ENCODE measurements around the gene SLC15A1. TPM values are rescaled to one million over a fixed set of nuclear protein-coding genes. Genes with fewer than 3 reads are reported as not detected.

SLC15A1 gene
- polyA plus RNA-seq, 2 donors: 0.46 to 2.2 TPM

DNA sequence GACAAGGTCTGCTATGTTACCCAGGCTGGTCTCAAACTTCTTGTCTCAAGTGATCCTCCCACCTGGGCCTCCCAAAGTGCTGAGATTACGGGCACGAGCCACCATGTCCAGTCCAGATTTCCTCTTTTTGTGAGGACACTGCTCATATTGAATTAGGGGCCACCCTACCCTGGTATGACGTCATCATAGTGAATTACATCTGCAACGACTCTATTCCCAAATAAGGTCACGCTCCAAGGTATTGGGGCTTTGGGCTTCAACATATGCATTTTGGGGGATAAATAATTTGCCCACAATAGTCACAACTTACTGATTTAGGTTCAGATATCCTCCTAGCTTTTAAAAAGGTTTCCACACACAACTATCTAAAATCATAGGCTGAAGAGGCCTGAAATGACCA, 9.5 kb downstream of the SLC15A1 start:
- Histone ChIP-seq H3K4me3 (ENCODE audit: low read depth in 1 of 2, low read length in 2 of 2) (no peak overlapping the region), H3K9me3 (ENCODE audit: control insufficient read depth in 2 of 2, insufficient read depth in 1 of 2, low read depth in 1 of 2, low read length in 1 of 2) (peaks cover 0 to 6% of the 10 kb centered on the region in 2 donors), H3K36me3 (ENCODE audit: control insufficient read depth in 2 of 2, insufficient read depth in 2 of 2, low read length in 1 of 2) (no peaks in the 10 kb centered on the region), H3K4me1 (ENCODE audit: control insufficient read depth in 2 of 2, insufficient read depth in 2 of 2, low read length in 1 of 2) (no peaks in the 10 kb centered on the region), H3K27me3 (ENCODE audit: control insufficient read depth in 1 of 2, insufficient read depth in 2 of 2, low read length in 2 of 2) (no peaks in the 10 kb centered on the region), H3K27ac (ENCODE audit: low read depth in 2 of 2, low read length in 1 of 2) (no peak overlapping the region)
- 88 to 91% methylated on average over 5 of the region's 5 CpGs for WGBS, 2 donors

DNA sequence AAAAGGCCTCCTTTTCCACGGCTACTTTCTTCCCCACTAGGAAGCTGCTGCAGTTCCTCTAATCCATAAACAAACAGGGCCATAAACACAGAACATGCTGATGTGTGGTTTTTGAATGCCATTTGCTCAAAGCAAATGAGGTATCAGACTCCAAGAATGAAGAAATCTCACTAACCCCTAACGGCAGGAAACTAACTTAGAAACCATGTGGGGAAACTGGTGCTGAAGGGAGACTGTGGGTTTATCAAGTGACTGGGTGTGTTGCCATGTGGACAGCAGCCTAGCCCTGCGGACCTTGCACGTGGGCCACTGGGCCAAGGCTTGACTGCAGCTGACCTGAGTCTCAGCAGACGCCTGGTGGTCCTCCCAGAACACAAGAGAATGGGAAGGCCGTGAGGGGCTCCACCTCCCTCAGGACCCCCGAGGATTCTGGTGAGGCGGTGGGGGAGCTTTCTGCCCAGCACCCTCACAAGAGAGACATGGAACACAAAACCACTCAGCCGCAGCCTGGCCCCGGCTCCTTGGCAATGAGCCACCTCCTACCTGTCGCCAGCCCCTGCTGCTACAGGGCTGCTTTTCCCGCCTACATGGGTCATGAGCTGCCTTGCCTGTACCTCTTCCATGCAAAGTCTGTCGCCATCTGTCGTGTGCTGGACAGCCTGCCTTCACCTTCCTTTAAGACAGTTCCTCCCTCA, 10.6 kb downstream of the SLC15A1 start:
- Histone ChIP-seq H3K9me3 (ENCODE audit: control insufficient read depth in 2 of 2, insufficient read depth in 1 of 2, low read depth in 1 of 2, low read length in 1 of 2) (peaks cover 0 to 6% of the 10 kb centered on the region in 2 donors), H3K36me3 (ENCODE audit: control insufficient read depth in 2 of 2, insufficient read depth in 2 of 2, low read length in 1 of 2) (no peaks in the 10 kb centered on the region), H3K27me3 (ENCODE audit: control insufficient read depth in 1 of 2, insufficient read depth in 2 of 2, low read length in 2 of 2) (no peaks in the 10 kb centered on the region), H3K4me1 (ENCODE audit: control insufficient read depth in 2 of 2, insufficient read depth in 2 of 2, low read length in 1 of 2) (no peaks in the 10 kb centered on the region), H3K4me3 (ENCODE audit: low read depth in 1 of 2, low read length in 2 of 2) (no peak overlapping the region), H3K27ac (ENCODE audit: low read depth in 2 of 2, low read length in 1 of 2) (no peak overlapping the region)
- WGBS, 2 donors: 78 to 81% methylated on average over 14 of the region's 14 CpGs

DNA sequence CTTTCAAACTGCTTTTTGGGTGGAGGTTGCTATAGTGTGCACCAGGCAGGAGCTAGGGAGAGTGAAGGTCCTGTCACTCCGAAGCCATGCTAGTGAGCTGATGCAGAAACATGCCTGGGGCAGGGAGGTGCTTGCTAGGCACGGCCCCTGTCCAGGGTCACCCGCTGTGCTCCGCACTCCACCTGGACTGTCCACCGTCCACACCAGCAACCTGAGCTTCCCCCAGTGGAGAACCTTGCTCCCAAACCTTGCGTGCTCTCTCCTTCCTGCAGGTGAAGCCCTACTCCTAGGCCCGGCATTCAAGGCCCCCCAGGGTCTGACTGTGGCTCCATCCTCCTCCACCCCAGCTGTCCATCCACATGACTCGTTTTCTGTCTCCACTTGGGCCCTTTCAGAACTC, 12.3 kb downstream of the SLC15A1 start:
- Histone ChIP-seq H3K27ac (ENCODE audit: low read depth in 2 of 2, low read length in 1 of 2) (no peak overlapping the region), H3K9me3 (ENCODE audit: control insufficient read depth in 2 of 2, insufficient read depth in 1 of 2, low read depth in 1 of 2, low read length in 1 of 2) (peaks cover 0 to 6% of the 10 kb centered on the region in 2 donors), H3K27me3 (ENCODE audit: control insufficient read depth in 1 of 2, insufficient read depth in 2 of 2, low read length in 2 of 2) (no peaks in the 10 kb centered on the region), H3K4me1 (ENCODE audit: control insufficient read depth in 2 of 2, insufficient read depth in 2 of 2, low read length in 1 of 2) (no peaks in the 10 kb centered on the region), H3K36me3 (ENCODE audit: control insufficient read depth in 2 of 2, insufficient read depth in 2 of 2, low read length in 1 of 2) (no peaks in the 10 kb centered on the region), H3K4me3 (ENCODE audit: low read depth in 1 of 2, low read length in 2 of 2) (no peak overlapping the region)
- WGBS, 2 donors: 91 to 94% methylated on average over 8 of the region's 8 CpGs

GRCh38 chr13:98738993-98739392, 13.5 kb downstream of the SLC15A1 start:
- no peaks in the 10 kb centered on the region for H3K36me3 ChIP-seq (ENCODE audit: control insufficient read depth in 2 of 2, insufficient read depth in 2 of 2, low read length in 1 of 2)
- H3K27me3 ChIP-seq (ENCODE audit: control insufficient read depth in 1 of 2, insufficient read depth in 2 of 2, low read length in 2 of 2): no peaks in the 10 kb centered on the region
- no peak overlapping the region for H3K4me3 ChIP-seq (ENCODE audit: low read depth in 1 of 2, low read length in 2 of 2)
- no peaks in the 10 kb centered on the region for H3K4me1 ChIP-seq (ENCODE audit: control insufficient read depth in 2 of 2, insufficient read depth in 2 of 2, low read length in 1 of 2)
- WGBS, 2 donors: 87 to 96% methylated on average over 1 of the region's 1 CpG
- peaks cover 0 to 6% of the 10 kb centered on the region in 2 donors for H3K9me3 ChIP-seq (ENCODE audit: control insufficient read depth in 2 of 2, insufficient read depth in 1 of 2, low read depth in 1 of 2, low read length in 1 of 2)
- no peak overlapping the region for H3K27ac ChIP-seq (ENCODE audit: low read depth in 2 of 2, low read length in 1 of 2)

DNA sequence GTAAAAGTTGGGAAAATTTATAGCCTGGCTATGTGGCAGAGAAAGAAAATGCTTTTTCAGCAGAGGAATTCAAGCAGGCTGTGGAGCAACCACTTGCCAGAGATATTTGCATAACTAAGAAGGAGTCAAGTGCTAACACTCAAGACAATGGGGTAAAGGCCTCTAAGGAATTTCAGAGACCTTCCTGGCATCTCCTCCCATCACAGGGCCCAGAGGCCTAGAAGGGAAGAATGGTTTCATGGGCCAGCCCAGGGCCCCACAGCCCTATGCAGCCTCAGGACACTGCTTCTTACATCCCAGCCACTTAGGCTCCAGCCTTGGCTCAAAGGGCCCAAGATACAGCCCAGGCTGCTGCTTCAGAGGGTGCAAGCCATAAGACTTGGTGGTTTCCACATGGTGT, 14.3 kb downstream of the SLC15A1 start:
- H3K4me1 ChIP-seq (ENCODE audit: control insufficient read depth in 2 of 2, insufficient read depth in 2 of 2, low read length in 1 of 2): no peaks in the 10 kb centered on the region
- H3K9me3 ChIP-seq (ENCODE audit: control insufficient read depth in 2 of 2, insufficient read depth in 1 of 2, low read depth in 1 of 2, low read length in 1 of 2): peaks cover 0 to 6% of the 10 kb centered on the region in 2 donors
- no peaks in the 10 kb centered on the region for H3K36me3 ChIP-seq (ENCODE audit: control insufficient read depth in 2 of 2, insufficient read depth in 2 of 2, low read length in 1 of 2)
- H3K4me3 ChIP-seq (ENCODE audit: low read depth in 1 of 2, low read length in 2 of 2): no peak overlapping the region
- no peak overlapping the region for H3K27ac ChIP-seq (ENCODE audit: low read depth in 2 of 2, low read length in 1 of 2)
- no peaks in the 10 kb centered on the region for H3K27me3 ChIP-seq (ENCODE audit: control insufficient read depth in 1 of 2, insufficient read depth in 2 of 2, low read length in 2 of 2)

- Histone ChIP-seq H3K9me3 (ENCODE audit: control insufficient read depth in 2 of 2, insufficient read depth in 1 of 2, low read depth in 1 of 2, low read length in 1 of 2) (peaks cover 0 to 2% of the 10 kb centered on the region in 2 donors), H3K4me3 (ENCODE audit: low read depth in 1 of 2, low read length in 2 of 2) (no peak overlapping the region), H3K4me1 (ENCODE audit: control insufficient read depth in 2 of 2, insufficient read depth in 2 of 2, low read length in 1 of 2) (no peaks in the 10 kb centered on the region), H3K36me3 (ENCODE audit: control insufficient read depth in 2 of 2, insufficient read depth in 2 of 2, low read length in 1 of 2) (no peaks in the 10 kb centered on the region), H3K27ac (ENCODE audit: low read depth in 2 of 2, low read length in 1 of 2) (no peak overlapping the region), H3K27me3 (ENCODE audit: control insufficient read depth in 1 of 2, insufficient read depth in 2 of 2, low read length in 2 of 2) (no peaks in the 10 kb centered on the region)
- 56 to 69% methylated on average over 3 of the region's 3 CpGs for WGBS, 2 donors
Observed at GRCh38 chr13:98731925-98732324, 20.5 kb downstream of the SLC15A1 start.

DNA sequence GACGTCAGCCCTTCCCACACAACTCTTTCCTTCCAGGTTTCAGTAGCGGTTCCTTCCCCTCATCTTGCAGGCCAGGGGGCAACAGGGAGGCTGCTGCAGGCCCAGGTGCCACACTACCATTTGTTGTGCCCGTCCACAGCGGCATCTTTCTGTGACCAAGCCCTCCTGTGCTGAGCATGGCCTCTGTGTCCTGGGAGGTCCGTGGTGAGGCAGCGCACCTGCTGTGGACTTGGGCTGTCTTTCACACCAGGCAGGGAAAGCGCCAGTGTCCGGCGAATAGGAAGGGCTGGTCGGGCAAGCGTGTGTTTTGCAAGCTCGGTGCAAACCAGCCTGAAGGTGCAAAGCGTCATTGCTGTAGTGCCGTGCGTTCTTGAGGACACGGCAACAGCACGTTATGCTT, 21.4 kb downstream of the SLC15A1 start:
- H3K27ac ChIP-seq (ENCODE audit: low read depth in 2 of 2, low read length in 1 of 2): no peak overlapping the region
- H3K9me3 ChIP-seq (ENCODE audit: control insufficient read depth in 2 of 2, insufficient read depth in 1 of 2, low read depth in 1 of 2, low read length in 1 of 2): peaks cover 0 to 2% of the 10 kb centered on the region in 2 donors
- WGBS, 2 donors: 92 to 93% methylated on average over 17 of the region's 17 CpGs
- H3K4me3 ChIP-seq (ENCODE audit: low read depth in 1 of 2, low read length in 2 of 2): no peak overlapping the region
- no peaks in the 10 kb centered on the region for H3K4me1 ChIP-seq (ENCODE audit: control insufficient read depth in 2 of 2, insufficient read depth in 2 of 2, low read length in 1 of 2)
- H3K27me3 ChIP-seq (ENCODE audit: control insufficient read depth in 1 of 2, insufficient read depth in 2 of 2, low read length in 2 of 2): no peaks in the 10 kb centered on the region
- no peaks in the 10 kb centered on the region for H3K36me3 ChIP-seq (ENCODE audit: control insufficient read depth in 2 of 2, insufficient read depth in 2 of 2, low read length in 1 of 2)

DNA sequence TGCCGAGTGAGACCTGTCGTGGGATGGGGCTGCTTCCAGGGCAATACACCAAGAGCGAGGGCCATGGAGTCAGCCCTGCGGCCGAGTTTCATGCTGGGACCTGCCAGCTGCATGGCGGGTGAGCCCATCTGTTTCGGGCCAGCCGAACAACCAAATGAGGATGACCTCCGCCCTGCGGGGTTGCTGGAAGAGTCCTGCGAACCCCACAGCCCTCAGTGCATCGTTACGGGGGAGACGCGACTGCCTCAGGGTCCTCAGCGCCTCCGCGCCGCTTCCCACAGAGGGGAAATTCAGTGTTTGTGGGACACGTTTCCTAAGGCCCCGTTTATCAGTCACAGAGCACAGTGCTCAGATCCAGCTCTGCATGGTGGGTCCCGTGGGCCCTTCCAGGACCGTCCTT, 22.0 kb downstream of the SLC15A1 start:
- WGBS, 2 donors: 94 to 95% methylated on average over 23 of the region's 23 CpGs
- Histone ChIP-seq H3K27ac (ENCODE audit: low read depth in 2 of 2, low read length in 1 of 2) (no peak overlapping the region), H3K4me1 (ENCODE audit: control insufficient read depth in 2 of 2, insufficient read depth in 2 of 2, low read length in 1 of 2) (no peaks in the 10 kb centered on the region), H3K27me3 (ENCODE audit: control insufficient read depth in 1 of 2, insufficient read depth in 2 of 2, low read length in 2 of 2) (no peaks in the 10 kb centered on the region), H3K4me3 (ENCODE audit: low read depth in 1 of 2, low read length in 2 of 2) (no peak overlapping the region), H3K36me3 (ENCODE audit: control insufficient read depth in 2 of 2, insufficient read depth in 2 of 2, low read length in 1 of 2) (no peaks in the 10 kb centered on the region), H3K9me3 (ENCODE audit: control insufficient read depth in 2 of 2, insufficient read depth in 1 of 2, low read depth in 1 of 2, low read length in 1 of 2) (peaks cover 0 to 2% of the 10 kb centered on the region in 2 donors)

DNA sequence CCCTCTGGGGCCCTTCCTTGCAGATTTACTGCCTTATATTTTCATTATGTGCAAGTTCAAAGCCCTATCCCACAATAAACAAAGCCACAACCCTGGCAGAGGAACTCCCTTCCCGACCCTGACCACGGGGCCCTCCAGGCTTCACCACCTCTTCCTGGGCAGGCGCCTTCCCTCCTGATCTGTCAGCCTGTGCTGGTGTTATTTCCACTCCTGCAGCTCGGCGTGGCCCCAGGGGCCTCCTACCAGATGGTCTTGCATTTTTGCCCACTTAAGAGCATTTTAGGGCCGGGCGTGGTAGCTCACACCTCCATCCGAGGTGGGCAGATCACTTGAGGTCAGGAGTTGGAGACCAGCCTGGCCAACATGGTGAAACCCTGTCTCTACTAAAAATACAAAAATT, 22.8 kb downstream of the SLC15A1 start:
- 72 to 76% methylated on average over 8 of the region's 8 CpGs for WGBS, 2 donors
- Histone ChIP-seq H3K4me3 (ENCODE audit: low read depth in 1 of 2, low read length in 2 of 2) (no peak overlapping the region), H3K36me3 (ENCODE audit: control insufficient read depth in 2 of 2, insufficient read depth in 2 of 2, low read length in 1 of 2) (no peaks in the 10 kb centered on the region), H3K27me3 (ENCODE audit: control insufficient read depth in 1 of 2, insufficient read depth in 2 of 2, low read length in 2 of 2) (no peaks in the 10 kb centered on the region), H3K27ac (ENCODE audit: low read depth in 2 of 2, low read length in 1 of 2) (no peak overlapping the region), H3K4me1 (ENCODE audit: control insufficient read depth in 2 of 2, insufficient read depth in 2 of 2, low read length in 1 of 2) (no peaks in the 10 kb centered on the region), H3K9me3 (ENCODE audit: control insufficient read depth in 2 of 2, insufficient read depth in 1 of 2, low read depth in 1 of 2, low read length in 1 of 2) (peaks cover 0 to 2% of the 10 kb centered on the region in 2 donors)

- H3K4me1 ChIP-seq (ENCODE audit: control insufficient read depth in 2 of 2, insufficient read depth in 2 of 2, low read length in 1 of 2): peaks cover 2 to 3% of the 10 kb centered on the region in 2 donors
- no peaks in the 10 kb centered on the region for H3K27me3 ChIP-seq (ENCODE audit: control insufficient read depth in 1 of 2, insufficient read depth in 2 of 2, low read length in 2 of 2)
- no peaks in the 10 kb centered on the region for H3K9me3 ChIP-seq (ENCODE audit: control insufficient read depth in 2 of 2, insufficient read depth in 1 of 2, low read depth in 1 of 2, low read length in 1 of 2)
- H3K4me3 ChIP-seq (ENCODE audit: low read depth in 1 of 2, low read length in 2 of 2): no peak overlapping the region
- H3K36me3 ChIP-seq (ENCODE audit: control insufficient read depth in 2 of 2, insufficient read depth in 2 of 2, low read length in 1 of 2): no peaks in the 10 kb centered on the region
- no peak overlapping the region for H3K27ac ChIP-seq (ENCODE audit: low read depth in 2 of 2, low read length in 1 of 2)
- 60 to 61% methylated on average over 3 of the region's 3 CpGs for WGBS, 2 donors
Observed at GRCh38 chr13:98722958-98723357, 29.5 kb downstream of the SLC15A1 start.
